Neuronal stem cell (in vitro differentiated cells): ENCODE measurements around the gene CAMTA1.

Source experiments
- DNase-seq: peaks from one replicate; pipeline ENCODE4 v3.0.0-alpha.2; 2013; ENCODE audit warnings: low spot score
- H2AFZ ChIP-seq: one replicate; pipeline ENCODE4 v1.6.1; 2013; ENCODE audit warnings: mild to moderate bottlenecking, low read length, inconsistent platforms
- H2AK5ac ChIP-seq: 2 replicates; pipeline ENCODE4 v1.6.1; 2013; ENCODE audit warnings: low read depth, mild to moderate bottlenecking, inconsistent platforms, low read length, moderate library complexity, mixed read lengths
- H2BK120ac ChIP-seq: 2 replicates; pipeline ENCODE4 v1.6.1; 2013; ENCODE audit warnings: low read depth, mild to moderate bottlenecking, inconsistent platforms, low read length, moderate library complexity, mixed read lengths
- H2BK12ac ChIP-seq: one replicate; pipeline ENCODE4 v1.6.1; 2013; ENCODE audit warnings: low read length, inconsistent platforms
- H2BK15ac ChIP-seq: 2 replicates; pipeline ENCODE4 v1.6.1; 2013; ENCODE audit warnings: mild to moderate bottlenecking, low read length, inconsistent platforms, mixed read lengths
- H2BK5ac ChIP-seq: one replicate; pipeline ENCODE4 v1.6.1; 2013; ENCODE audit warnings: inconsistent platforms, mild to moderate bottlenecking, low read length, moderate library complexity
- H3K14ac ChIP-seq: one replicate; pipeline ENCODE4 v1.6.1; 2013; ENCODE audit warnings: low read length, inconsistent platforms
- H3K18ac ChIP-seq: 2 replicates; pipeline ENCODE4 v1.6.1; 2013; ENCODE audit warnings: low read length, inconsistent platforms
- H3K23ac ChIP-seq: 2 replicates; pipeline ENCODE4 v1.6.1; 2013; ENCODE audit warnings: low read depth, mild to moderate bottlenecking, mixed read lengths, low read length, inconsistent platforms; ENCODE audit not compliant: poor library complexity
- H3K27ac ChIP-seq: replicated peaks from 3 replicates; pipeline ENCODE4 v1.5.1; 2013; ENCODE audit warnings: low read length, inconsistent platforms
- H3K27me3 ChIP-seq, 3 experiments: 2 replicates each; pipeline ENCODE4 v1.6.1; 2013; ENCODE audit warnings: low read length in 3 of 3, mild to moderate bottlenecking in 2 of 3, inconsistent platforms in 1 of 3, low read depth in 1 of 3, mixed read lengths in 1 of 3, moderate library complexity in 1 of 3; ENCODE audit not compliant: control insufficient read depth in 3 of 3, insufficient read depth in 3 of 3
- H3K36me3 ChIP-seq, 2 donors: replicated peaks in 1 of 2; 2 replicates each; pipeline ENCODE4 v1.6.1; 2013; ENCODE audit warnings: low read length in 2 of 2; ENCODE audit not compliant: control insufficient read depth in 2 of 2, insufficient read depth in 2 of 2
- H3K4ac ChIP-seq: 2 replicates; pipeline ENCODE4 v1.6.1; 2013; ENCODE audit warnings: inconsistent platforms, mild to moderate bottlenecking, low read length, moderate library complexity
- H3K4me1 ChIP-seq, 2 donors: 1 replicate in 1 of 2; 2 replicates in 1 of 2; pipeline ENCODE4 v1.6.1; 2013; ENCODE audit warnings: low read length in 2 of 2, low read depth in 1 of 2; ENCODE audit not compliant: control insufficient read depth in 2 of 2, insufficient read depth in 1 of 2
- H3K4me2 ChIP-seq: one replicate; pipeline ENCODE4 v1.6.1; 2013; ENCODE audit warnings: mild to moderate bottlenecking, low read length, inconsistent platforms; ENCODE audit not compliant: insufficient read depth, poor library complexity, severe bottlenecking
- H3K4me3 ChIP-seq, 2 donors: 2 replicates each; pipeline ENCODE4 v1.5.1; 2013; ENCODE audit warnings: low read length in 2 of 2, mild to moderate bottlenecking in 2 of 2, inconsistent platforms in 1 of 2, moderate library complexity in 1 of 2
- H3K79me1 ChIP-seq: one replicate; pipeline ENCODE4 v1.6.1; 2013; ENCODE audit warnings: low read depth, mild to moderate bottlenecking, inconsistent platforms, low read length, moderate library complexity
- H3K9ac ChIP-seq: one replicate; pipeline ENCODE4 v1.6.1; 2013; ENCODE audit warnings: mild to moderate bottlenecking, low read depth, low read length, inconsistent platforms; ENCODE audit not compliant: poor library complexity
- H3K9me3 ChIP-seq, 2 donors: replicated peaks in 1 of 2; 2 replicates each; pipeline versions ENCODE3 to v1.6.1; 2013; ENCODE audit warnings: low read length in 2 of 2, mild to moderate bottlenecking in 2 of 2, inconsistent platforms in 1 of 2, low read depth in 1 of 2, mixed read lengths in 1 of 2, moderate library complexity in 1 of 2; ENCODE audit not compliant: control insufficient read depth in 2 of 2, insufficient read depth in 1 of 2
- H4K8ac ChIP-seq: one replicate; pipeline ENCODE4 v1.6.1; 2013; ENCODE audit warnings: low read depth, mild to moderate bottlenecking, inconsistent platforms, low read length, moderate library complexity
- H4K91ac ChIP-seq: one replicate; pipeline ENCODE4 v1.6.1; 2013; ENCODE audit warnings: low read length, low read depth, mild to moderate bottlenecking, inconsistent platforms; ENCODE audit not compliant: poor library complexity
- WGBS, 2 donors: extraction: QIAGEN DNeasy Blood & Tissue Kit; methylation state at CpG; one replicate each; pipeline ENCODE4 v1.1.7; 2013; ENCODE audit warnings: missing lambda C conversion rate in 2 of 2, mixed read lengths in 1 of 2; ENCODE audit not compliant: insufficient read length in 2 of 2, insufficient replicate concordance in 1 of 2; ENCODE audit errors: extremely low coverage in 2 of 2; 5-methylcytosine and 5-hydroxymethylcytosine counted together

Gene CAMTA1

DNA sequence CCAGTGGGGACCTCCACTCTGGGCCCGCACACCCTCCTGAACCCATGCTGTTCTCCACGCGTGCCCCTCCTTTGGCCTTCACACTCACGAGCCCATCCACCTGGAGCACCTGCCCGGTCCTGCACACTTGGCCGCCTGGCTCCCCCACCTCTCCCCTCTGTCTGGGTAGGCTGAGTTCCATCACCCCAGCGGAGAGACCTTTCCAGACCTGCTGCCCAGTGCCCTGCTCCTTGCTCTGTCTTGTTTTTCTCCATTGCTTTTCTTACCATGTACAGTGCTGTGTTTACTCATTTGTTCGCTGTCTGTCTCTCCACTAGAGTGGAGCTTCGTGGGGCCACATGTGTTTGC is 634.8 kb downstream of the CAMTA1 start:
- no CpG with 5 or more reads among the region's 9 CpGs for WGBS, 2 donors
- no peak for DNase-seq
- peak overlapping the region; percentile 18 for H3K9ac ChIP-seq

DNA sequence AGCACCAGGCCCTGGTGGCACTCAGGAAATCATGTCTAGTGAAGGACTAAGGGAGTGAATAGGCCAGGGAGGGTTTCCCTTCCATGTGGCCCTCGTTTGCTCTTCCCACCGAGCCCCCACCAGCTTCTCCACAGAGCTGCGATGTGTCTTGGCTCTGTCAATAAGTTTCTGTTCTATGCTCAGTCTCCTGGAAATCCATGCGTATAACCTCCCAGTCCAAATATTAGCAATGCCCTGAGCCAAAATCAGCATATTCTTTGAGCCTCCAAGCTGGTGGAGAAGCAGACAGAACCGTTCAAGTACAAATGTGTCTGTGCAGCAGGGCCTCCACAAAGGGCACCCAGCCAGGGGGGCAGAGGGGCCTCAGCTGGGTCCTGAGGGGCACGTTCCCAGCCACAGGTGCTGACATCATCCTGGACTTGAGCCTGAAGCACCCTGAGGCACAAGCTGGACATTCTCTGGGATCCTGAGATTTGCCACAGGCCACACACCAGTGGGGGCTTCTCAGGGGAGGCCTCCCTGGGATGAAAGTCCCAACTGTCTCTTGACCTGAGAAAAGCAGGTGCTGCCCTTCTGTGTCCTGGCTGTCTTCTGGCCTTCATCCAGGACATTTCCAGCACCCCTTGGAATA is 635.3 kb downstream of the CAMTA1 start:
- Histone ChIP-seq H3K18ac (no peak overlapping the region), H3K79me1 (no peaks in the 10 kb centered on the region), H3K9me3 (peaks cover 0 to 8% of the 10 kb centered on the region in 2 donors), H3K4me1 (peaks cover 0 to 2% of the 10 kb centered on the region in 2 donors), H2BK15ac (no peak overlapping the region), H3K27ac (no peak overlapping the region), H3K4ac (no peak overlapping the region), H3K14ac (no peak overlapping the region), H3K27me3 (no peaks in the 10 kb centered on the region), H2AFZ (no peak overlapping the region), H3K23ac (no peak overlapping the region), H4K91ac (no peak overlapping the region), H4K8ac (no peak overlapping the region), H2BK5ac (no peak overlapping the region), H3K36me3 (no peaks in the 10 kb centered on the region), H3K9ac (no peak overlapping the region), H3K4me3 (no peak overlapping the region), H3K4me2 (no peak overlapping the region), H2BK12ac (no peak overlapping the region), H2BK120ac (no peak overlapping the region), H2AK5ac (no peak overlapping the region)
- no CpG with 5 or more reads among the region's 6 CpGs for WGBS, 2 donors
- DNase-seq: no peak

More for the DNA sequence above, 634.8 kb downstream of the CAMTA1 start:
- Histone ChIP-seq H2AK5ac (no peak overlapping the region), H3K79me1 (no peaks in the 10 kb centered on the region), H3K4ac (no peak overlapping the region), H4K8ac (no peak overlapping the region), H2BK120ac (no peak overlapping the region), H2AFZ (no peak overlapping the region), H3K27ac (no peak overlapping the region), H2BK12ac (no peak overlapping the region), H2BK15ac (peak overlapping the region; percentile 6), H4K91ac (no peak overlapping the region), H3K4me2 (no peak overlapping the region), H3K4me1 (peaks cover 0 to 2% of the 10 kb centered on the region in 2 donors), H3K9me3 (peaks cover 0 to 8% of the 10 kb centered on the region in 2 donors), H3K27me3 (no peaks in the 10 kb centered on the region), H2BK5ac (peak overlapping the region; percentile 32), H3K36me3 (no peaks in the 10 kb centered on the region), H3K14ac (peak overlapping the region; percentile 48), H3K18ac (no peak overlapping the region), H3K4me3 (no peak overlapping the region), H3K23ac (no peak overlapping the region)

DNA sequence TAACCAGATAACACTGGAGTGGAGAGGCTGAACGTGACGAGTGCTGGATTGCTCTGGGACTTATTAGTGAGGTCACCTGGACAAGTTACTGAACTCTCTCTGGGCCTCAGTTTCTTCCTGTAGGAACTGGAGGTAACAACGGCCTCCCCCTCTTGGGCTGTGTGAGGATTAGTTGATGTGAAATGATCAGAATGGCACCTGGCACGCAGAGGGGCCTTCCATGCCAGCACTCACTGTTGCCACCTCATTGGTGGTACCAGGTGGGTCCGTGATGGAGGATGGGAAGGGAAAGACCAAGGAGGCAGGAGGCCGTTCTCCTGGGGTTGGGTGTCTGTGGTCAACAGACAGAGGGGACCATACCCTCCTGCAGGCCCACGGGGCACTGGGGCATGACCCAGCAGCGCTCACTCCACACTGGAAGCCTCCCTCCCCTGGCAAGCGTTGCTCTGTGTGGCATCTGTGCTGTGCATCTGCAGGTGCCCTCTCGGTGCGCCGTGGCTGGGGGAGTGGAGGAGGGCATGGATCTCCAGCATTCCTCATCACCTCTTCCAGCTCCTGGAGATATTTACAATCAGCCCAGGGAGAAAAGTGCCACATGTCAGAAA is 636.3 kb downstream of the CAMTA1 start:
- no peaks in the 10 kb centered on the region for H3K79me1 ChIP-seq
- H2BK5ac ChIP-seq: no peak overlapping the region
- peak overlapping the region in 1 of 2 donors; percentile 34 for H3K4me3 ChIP-seq
- no peaks in the 10 kb centered on the region for H3K27me3 ChIP-seq
- H3K14ac ChIP-seq: peak overlapping the region; percentile 57
- no peak overlapping the region for H2BK120ac ChIP-seq
- no peak overlapping the region for H3K4me2 ChIP-seq
- H3K4me1 ChIP-seq: peaks cover 0 to 2% of the 10 kb centered on the region in 2 donors
- H3K18ac ChIP-seq: peak overlapping the region; percentile 41
- peak overlapping the region; percentile 25 for H3K9ac ChIP-seq
- WGBS, 2 donors: no CpG with 5 or more reads among the region's 12 CpGs
- H2AFZ ChIP-seq: no peak overlapping the region
- no peak overlapping the region for H4K91ac ChIP-seq
- H2BK15ac ChIP-seq: no peak overlapping the region
- no peaks in the 10 kb centered on the region for H3K36me3 ChIP-seq
- H3K27ac ChIP-seq: no peak overlapping the region
- H2AK5ac ChIP-seq: no peak overlapping the region
- H2BK12ac ChIP-seq: peak overlapping the region; percentile 59
- peaks cover 0 to 8% of the 10 kb centered on the region in 2 donors for H3K9me3 ChIP-seq
- H4K8ac ChIP-seq: no peak overlapping the region
- no peak overlapping the region for H3K23ac ChIP-seq
- no peak overlapping the region for H3K4ac ChIP-seq
- no peak for DNase-seq

DNA sequence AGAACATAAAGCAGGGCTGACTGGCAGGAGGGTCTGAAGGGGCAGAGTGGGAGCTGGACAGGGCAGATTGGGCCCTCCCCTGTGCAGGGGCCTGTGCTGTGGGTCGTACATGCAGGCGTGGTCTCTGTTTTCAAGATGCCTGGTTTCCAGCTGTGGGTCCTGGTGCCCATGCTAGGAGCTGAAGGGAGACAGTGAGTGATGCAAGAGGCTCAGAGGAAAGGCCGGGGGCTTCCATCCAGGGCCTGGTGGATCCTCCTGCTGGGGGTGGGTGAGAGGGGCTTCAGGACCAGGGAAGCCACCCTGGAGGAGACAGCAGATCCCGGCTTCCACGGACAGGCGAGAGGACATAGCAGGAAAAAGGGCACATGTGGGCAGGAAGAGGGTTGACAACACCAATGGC is 636.8 kb downstream of the CAMTA1 start:
- H4K8ac ChIP-seq: no peak overlapping the region
- H4K91ac ChIP-seq: no peak overlapping the region
- H3K9ac ChIP-seq: no peak overlapping the region
- H2BK5ac ChIP-seq: no peak overlapping the region
- no peaks in the 10 kb centered on the region for H3K27me3 ChIP-seq
- no CpG with 5 or more reads among the region's 6 CpGs for WGBS, 2 donors
- no peaks in the 10 kb centered on the region for H3K36me3 ChIP-seq
- DNase-seq: no peak
- peaks cover 0 to 2% of the 10 kb centered on the region in 2 donors for H3K4me1 ChIP-seq
- no peak overlapping the region for H3K14ac ChIP-seq
- H2BK120ac ChIP-seq: no peak overlapping the region
- H2AFZ ChIP-seq: no peak overlapping the region
- H2AK5ac ChIP-seq: no peak overlapping the region
- peaks cover 0 to 8% of the 10 kb centered on the region in 2 donors for H3K9me3 ChIP-seq
- no peak overlapping the region for H2BK12ac ChIP-seq
- H2BK15ac ChIP-seq: no peak overlapping the region
- no peak overlapping the region for H3K27ac ChIP-seq
- H3K79me1 ChIP-seq: no peaks in the 10 kb centered on the region
- H3K4me3 ChIP-seq: no peak overlapping the region
- no peak overlapping the region for H3K4ac ChIP-seq
- no peak overlapping the region for H3K4me2 ChIP-seq
- H3K18ac ChIP-seq: no peak overlapping the region
- H3K23ac ChIP-seq: peak overlapping the region; percentile 28
